GM12801 (cell line): Measurements from ENCODE around the gene TRIM5.

Source experiments
- TF ChIP-seq, protein P1 (sequence below): IDR thresholded peaks from one replicate; pipeline ENCODE4 v1.5.1; 2011; ENCODE audit warnings: control low read depth; ENCODE audit not compliant: insufficient read length; ENCODE audit errors: extremely low read depth

TRIM5 gene

DNA sequence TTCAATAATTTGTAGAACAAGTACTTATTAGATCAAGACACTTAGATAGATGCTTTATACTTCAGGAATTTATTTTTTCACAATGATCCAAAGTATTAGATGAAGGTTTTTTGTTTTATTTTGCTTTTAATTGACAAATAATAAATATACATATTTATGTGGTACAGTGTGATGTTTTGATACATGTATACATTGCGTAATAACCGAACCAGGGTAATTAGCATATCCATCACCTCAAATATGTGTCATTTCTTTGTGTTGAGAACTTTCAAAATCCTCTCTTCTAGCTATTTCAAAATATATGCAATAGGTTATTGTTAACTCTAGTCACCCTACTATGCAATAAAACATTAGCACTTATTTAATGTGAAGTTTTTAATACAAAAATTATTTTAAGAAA lies 21.4 kb downstream of the TRIM5 start:
- TF ChIP-seq, protein P1, sequence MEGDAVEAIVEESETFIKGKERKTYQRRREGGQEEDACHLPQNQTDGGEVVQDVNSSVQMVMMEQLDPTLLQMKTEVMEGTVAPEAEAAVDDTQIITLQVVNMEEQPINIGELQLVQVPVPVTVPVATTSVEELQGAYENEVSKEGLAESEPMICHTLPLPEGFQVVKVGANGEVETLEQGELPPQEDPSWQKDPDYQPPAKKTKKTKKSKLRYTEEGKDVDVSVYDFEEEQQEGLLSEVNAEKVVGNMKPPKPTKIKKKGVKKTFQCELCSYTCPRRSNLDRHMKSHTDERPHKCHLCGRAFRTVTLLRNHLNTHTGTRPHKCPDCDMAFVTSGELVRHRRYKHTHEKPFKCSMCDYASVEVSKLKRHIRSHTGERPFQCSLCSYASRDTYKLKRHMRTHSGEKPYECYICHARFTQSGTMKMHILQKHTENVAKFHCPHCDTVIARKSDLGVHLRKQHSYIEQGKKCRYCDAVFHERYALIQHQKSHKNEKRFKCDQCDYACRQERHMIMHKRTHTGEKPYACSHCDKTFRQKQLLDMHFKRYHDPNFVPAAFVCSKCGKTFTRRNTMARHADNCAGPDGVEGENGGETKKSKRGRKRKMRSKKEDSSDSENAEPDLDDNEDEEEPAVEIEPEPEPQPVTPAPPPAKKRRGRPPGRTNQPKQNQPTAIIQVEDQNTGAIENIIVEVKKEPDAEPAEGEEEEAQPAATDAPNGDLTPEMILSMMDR: no peak

DNA sequence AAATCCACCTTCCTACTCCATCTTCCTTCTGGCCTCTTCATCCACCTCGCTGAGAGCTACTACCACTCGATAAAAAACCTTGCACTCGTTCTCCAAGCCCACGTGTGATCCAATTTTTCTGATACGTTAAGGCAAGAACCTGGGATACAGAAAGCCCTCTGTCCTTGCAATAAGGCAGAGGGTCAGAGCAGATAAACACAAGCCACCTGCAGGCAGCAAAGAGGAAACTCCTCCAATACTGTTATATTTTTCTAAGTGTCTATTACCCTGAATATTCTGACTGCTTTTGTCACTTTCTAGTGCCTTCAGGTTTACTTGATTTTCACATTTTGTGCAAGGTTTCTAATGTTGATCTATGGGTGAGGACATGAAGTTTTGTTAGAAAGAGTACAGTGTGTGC lies 26.6 kb downstream of the TRIM5 start:
- TF ChIP-seq, protein P1: no peak

DNA sequence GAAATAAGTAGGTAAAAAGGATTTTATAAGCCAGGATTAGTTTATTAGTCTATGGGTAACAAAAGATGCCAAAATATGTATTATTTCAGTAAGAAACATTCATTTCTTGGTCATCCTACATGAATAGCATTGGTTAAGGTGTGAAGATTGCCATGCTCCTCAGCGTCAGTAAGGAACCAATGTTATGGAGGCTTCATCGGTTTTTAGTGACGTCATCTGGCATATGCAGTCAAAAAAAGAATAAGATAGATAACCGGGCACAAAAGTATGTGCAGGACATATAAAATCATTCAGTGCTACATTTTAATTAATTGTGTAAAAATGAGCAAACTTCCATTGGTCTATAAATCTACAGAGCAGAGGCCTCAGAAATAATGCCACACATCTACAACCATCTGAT lies 29.4 kb downstream of the TRIM5 start:
- TF ChIP-seq, protein P1: no peak

DNA sequence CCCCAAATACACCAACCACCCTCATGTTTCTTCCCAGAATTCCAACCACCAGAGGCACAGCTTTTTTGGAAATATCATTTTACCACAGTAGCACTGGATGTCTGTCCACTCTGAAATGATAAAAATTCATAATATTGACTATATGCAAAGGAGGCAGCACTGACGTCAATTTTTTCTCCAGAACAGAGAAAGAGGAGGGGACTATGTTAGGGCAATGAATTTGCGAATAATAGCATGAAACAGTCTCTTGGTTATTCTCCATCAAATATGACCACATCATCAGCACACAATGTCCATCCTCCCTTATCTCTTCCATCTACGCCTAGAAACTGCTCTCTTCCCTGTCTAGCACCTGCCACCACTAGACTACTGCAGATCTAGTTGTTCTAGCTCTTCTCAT lies 38.7 kb downstream of the TRIM5 start:
- TF ChIP-seq, protein P1: no peak

DNA sequence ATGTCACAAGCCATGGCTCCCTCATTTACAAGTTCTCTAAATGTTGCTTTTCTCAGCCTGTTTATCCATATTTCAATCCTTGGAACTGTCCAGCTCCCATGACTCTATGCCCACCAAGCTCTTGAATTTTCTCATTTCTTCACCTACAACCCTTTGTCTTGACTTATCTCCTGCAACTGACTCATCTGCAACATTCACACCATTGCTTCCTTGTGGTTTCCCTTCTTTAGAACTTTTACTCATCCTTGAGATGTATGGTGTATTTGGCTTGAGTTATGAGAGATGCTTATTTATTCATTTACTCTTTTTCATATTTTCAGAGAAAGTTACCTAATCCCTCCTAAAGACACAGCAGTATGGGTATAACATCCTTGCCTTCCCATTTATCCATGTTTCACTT lies 41.3 kb downstream of the TRIM5 start:
- TF ChIP-seq, protein P1: no peak

DNA sequence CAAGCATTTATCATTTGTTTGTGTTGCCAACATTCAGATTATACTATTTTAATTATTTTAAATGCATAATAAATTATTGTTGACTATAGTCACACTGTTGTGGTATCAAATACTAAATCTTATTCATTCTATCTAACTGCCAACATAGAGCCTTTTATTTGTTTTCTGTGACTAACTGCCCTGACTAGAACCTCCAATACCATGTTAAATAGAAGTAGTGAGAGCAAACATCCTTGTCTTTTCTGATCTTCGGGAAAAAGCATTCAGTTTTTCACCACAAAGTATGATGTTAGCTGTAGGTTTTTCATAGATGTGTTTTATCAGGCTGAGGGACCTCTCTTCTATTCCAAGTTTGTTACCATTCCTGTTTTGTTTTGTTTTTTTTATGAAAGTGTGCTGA lies 44.9 kb downstream of the TRIM5 start:
- TF ChIP-seq, protein P1: no peak

DNA sequence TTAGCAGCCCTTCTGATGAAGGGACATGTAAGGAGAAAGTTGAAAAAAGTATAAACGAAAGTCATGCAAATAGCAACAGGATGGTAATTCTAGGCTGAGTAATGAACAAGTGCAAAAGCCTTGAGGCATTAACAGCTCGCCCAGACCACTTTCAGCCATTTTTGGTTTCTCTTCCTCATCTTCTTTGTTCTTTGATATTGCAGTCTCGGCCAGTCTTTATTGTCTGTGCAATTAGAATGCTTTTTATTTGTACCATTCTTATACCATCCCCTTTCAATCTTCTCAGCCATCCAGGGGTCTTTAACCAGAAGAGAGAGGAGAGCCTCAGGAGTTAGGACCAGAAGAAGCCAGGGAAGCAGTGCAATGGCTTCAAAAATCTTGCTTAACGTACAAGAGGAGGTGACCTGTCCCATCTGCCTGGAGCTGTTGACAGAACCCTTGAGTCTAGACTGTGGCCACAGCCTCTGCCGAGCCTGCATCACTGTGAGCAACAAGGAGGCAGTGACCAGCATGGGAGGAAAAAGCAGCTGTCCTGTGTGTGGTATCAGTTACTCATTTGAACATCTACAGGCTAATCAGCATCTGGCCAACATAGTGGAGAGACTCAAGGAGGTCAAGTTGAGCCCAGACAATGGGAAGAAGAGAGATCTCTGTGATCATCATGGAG lies 52.8 kb downstream of the TRIM5 start:
- TF ChIP-seq, protein P1: no peak
